ENCODE results near the gene ARHGAP22. TPM values are rescaled to one million over a fixed set of nuclear protein-coding genes. Genes with fewer than 3 reads are reported as not detected.

Gene ARHGAP22
- total RNA-seq, 1 donor: 60.2 TPM

DNA sequence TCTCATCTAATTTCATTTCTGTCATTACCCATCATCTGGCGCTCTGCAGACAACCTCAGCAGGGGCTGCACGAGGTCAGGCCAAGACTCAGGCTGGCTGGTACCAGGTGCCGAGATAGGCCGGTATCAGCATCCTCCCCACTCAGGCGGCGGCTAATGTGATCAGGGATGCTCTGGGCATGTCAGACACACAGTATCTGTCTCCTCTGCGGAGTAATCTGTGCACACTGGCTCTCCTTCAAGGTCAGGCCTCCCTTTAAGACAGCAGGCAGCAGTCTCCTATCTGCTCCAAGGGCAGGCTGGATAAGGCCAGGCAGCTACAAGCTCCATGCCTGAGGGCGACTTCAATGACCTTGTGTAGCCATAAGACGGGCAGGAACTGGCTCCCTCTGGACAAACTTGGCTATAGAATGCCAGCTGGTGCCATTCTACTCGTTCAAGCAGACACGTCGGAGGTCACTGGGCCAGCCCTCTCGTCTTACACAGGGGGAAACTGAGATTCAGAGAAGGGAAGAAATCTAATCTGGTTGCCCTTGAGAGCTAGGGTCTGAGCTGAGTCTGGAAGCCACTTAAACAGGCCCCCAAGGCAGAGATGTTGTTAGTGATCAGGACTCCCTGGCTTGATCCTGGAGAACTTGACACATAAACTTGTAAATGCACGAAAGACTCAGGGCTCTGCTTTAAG, 59.3 kb downstream of the ARHGAP22 start:
- no peak overlapping the region for H3K4me3 ChIP-seq (ENCODE audit: low read depth, low read length)
- DNase-seq (ENCODE audit: low read depth): no peak
- TF ChIP-seq, protein P1, sequence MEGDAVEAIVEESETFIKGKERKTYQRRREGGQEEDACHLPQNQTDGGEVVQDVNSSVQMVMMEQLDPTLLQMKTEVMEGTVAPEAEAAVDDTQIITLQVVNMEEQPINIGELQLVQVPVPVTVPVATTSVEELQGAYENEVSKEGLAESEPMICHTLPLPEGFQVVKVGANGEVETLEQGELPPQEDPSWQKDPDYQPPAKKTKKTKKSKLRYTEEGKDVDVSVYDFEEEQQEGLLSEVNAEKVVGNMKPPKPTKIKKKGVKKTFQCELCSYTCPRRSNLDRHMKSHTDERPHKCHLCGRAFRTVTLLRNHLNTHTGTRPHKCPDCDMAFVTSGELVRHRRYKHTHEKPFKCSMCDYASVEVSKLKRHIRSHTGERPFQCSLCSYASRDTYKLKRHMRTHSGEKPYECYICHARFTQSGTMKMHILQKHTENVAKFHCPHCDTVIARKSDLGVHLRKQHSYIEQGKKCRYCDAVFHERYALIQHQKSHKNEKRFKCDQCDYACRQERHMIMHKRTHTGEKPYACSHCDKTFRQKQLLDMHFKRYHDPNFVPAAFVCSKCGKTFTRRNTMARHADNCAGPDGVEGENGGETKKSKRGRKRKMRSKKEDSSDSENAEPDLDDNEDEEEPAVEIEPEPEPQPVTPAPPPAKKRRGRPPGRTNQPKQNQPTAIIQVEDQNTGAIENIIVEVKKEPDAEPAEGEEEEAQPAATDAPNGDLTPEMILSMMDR (IDR thresholded peaks at IDR 0.05; ENCODE audit: insufficient read depth, low read length): no peak

- DNase-seq (ENCODE audit: low read depth): no peak
- TF ChIP-seq, protein P1 (IDR thresholded peaks at IDR 0.05; ENCODE audit: insufficient read depth, low read length): no peak
Observed at GRCh38 chr10:48543182-48543844, 61.6 kb downstream of the ARHGAP22 start.

DNA sequence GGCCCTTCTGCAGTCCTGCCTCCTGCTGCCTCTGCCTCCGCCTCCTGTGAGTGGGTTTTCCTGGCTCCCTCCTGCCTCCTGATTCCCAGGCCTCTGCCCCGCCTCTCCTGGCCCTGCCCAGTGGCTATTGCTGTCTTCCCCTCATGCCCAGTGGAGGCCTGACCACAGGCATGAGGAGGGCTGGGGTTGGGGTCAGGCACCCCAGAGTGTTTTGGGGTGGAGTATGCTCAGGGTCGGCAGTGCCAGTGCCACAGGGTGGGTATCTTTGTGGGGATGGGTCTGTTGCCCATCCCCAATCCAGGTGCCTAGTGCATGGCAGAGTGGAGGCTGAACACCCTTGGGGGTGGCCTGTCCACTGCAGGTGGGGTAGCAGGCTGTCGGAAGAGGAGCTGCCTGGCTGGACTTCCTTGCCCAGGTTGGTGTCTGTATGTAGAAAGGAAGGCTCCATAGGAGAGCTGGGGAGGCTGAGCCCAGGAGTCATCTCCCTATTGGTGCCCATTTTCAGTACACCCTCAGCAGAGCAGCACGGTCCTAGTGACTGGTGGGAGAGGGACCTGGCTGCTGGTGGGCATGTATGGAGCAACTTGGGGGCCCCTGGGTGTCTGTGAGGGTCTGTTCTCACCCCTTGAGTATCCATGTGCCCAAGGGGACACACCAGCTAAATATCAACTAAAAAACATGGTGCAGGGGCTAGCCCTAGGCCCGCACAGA, 62.2 kb downstream of the ARHGAP22 start:
- H3K4me3 ChIP-seq (ENCODE audit: low read depth, low read length): no peak overlapping the region
- no peak for DNase-seq (ENCODE audit: low read depth)
- TF ChIP-seq, protein P1 (IDR thresholded peaks at IDR 0.05; ENCODE audit: insufficient read depth, low read length): no peak

More at GRCh38 chr10:48543182-48543844, 61.6 kb downstream of the ARHGAP22 start:
- no peak overlapping the region for H3K4me3 ChIP-seq (ENCODE audit: low read depth, low read length)

GRCh38 chr10:48541144-48541795, 63.6 kb downstream of the ARHGAP22 start:
- TF ChIP-seq, protein P1 (IDR thresholded peaks at IDR 0.05; ENCODE audit: insufficient read depth, low read length): no peak
- H3K4me3 ChIP-seq (ENCODE audit: low read depth, low read length): no peak overlapping the region
- no peak for DNase-seq (ENCODE audit: low read depth)

DNA sequence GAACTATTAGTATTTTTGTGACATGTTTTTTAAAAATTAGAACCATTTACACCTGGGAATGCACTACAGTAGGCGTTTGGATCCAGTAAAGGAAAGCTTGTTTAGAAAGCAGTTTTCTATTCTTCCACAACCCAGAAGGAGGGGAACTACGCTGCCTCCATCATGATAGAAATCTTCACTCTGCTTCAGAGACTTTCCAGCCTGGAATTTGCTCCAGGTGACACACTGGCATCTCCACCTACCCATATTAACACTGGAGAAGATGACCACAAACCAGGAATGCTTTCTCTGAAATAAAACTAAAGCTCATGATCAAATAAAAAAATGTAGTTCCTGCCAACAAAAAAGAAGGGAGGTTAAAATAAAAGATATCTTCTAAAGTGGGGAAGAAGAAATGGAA, 66.3 kb downstream of the ARHGAP22 start:
- no peak for DNase-seq (ENCODE audit: low read depth)
- H3K4me3 ChIP-seq (ENCODE audit: low read depth, low read length): no peak overlapping the region

More for the DNA sequence above, 66.3 kb downstream of the ARHGAP22 start:
- TF ChIP-seq, protein P1 (IDR thresholded peaks at IDR 0.05; ENCODE audit: insufficient read depth, low read length): no peak
